ENCODE measurements around the gene TLCD1. TPM values are rescaled to one million over a fixed set of nuclear protein-coding genes. Genes with fewer than 3 reads are reported as not detected.

Gene TLCD1, protein sequence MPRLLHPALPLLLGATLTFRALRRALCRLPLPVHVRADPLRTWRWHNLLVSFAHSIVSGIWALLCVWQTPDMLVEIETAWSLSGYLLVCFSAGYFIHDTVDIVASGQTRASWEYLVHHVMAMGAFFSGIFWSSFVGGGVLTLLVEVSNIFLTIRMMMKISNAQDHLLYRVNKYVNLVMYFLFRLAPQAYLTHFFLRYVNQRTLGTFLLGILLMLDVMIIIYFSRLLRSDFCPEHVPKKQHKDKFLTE
- total RNA-seq, result 10.4 and 10.8 TPM in 2 replicates

DNA sequence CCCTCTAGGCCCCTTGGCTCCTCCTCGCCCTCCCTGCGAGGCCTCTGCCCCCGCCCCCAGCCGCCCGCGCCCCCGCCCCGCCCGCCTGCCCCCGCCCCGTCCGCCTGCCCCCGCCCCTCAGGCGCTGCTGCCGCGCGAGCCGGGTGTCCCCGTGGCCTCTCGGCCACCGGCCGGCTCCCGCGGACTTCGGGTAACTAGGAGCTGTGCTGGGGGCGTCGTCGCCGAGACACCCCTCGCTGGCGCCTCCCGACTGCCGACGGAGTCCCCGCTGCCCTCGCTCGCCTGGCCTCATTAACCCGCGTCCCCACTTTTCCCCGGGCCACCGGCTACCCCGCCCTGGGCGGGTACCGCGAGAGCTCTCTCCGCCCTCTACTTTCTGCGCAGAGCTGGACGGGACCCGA is at the start of gene TLCD1:
TSS of gene TLCD1 (minus strand) at position 8 of the 401 bp plus-strand sequence. CDS start 136 bp downstream, outside the sequence.

DNA sequence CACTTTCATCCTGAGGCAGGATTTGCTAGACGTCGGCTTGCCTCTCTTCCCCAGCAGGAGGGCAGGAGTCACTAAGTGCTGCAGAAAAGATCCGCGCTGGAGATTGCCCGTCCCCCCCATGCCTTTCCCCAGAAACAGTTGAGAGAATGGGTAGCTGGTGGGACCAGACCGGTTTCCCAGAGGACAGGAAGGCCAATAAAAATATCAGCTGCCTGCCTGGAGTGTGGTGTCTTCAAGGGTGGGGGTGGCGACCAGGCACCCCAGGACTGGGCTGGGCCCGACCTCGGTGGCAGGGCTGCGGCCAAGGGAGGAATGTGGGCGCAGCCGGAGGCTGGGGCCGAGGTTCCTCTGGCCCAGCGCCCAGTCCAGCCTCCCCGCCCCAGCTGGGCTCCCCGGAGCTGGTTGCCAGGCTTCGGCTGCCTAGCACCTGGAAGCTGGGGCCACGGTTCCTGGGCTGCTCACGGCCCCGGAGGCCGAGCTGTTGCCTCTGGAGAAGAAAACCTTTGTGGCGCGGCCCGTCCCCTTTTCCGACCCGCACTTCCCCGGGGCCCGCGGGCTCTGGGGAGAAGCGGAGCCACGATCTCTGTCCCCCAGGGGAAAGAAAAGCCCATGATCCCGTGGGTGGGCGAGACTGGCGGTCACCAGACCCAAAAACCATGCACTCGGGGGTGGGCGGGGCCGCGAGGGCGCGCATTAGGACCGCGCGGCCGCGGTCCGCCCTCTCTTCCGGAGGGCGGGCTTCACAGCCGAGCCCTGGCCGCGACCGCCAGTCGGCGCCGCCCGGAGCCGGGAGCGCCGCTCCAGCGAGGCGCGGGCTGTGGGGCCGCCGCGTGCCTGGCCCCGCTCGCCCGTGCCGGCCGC is 17.4 kb upstream of the TLCD1 start, which contains the start of gene TRAF4:
TSS of gene TRAF4 (plus strand) at position 769 of the 861 bp plus-strand sequence. CDS start 102 bp downstream, outside the sequence.

DNA sequence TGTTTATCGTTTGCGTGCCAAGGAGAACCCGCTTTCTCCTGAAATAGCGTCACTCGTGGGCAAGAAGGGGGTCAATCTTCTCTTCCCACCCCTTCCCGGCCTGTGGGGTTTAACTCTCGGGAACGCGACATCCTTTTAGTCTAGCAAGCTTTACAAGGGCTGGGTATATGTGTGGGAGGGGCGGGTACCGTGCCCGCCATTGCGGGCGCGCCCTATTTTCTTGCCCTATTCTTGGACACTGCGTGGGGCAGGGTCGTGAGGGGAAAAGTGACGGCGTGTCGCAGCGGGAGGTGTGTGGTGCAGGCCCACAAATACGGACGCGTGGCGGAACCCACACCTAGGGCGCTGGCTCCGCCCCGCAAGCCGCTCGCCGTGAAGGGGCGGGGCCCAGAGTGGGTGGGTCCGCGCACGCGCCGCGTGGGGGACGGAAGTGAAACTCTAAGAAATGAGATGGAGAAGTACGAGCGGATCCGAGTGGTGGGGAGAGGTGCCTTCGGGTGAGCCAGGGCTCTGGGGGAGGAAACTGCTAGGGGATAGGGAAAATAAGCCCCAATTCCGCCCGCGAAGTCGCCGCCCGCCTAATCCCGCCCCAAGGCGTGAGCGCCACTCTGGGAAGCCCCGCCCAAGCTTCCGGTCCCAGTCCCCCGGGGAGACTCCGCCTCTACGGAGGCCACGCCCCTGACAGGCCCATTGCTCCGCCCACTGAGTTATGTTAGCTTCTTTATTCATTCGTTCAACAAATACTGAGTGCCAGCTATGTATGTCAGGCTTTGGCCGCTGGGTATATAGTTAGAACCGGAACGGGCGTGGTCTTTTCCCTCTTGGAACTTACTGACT is 2.5 kb upstream of the TLCD1 start, which contains the start of gene NEK8:
TSS of gene NEK8 (plus strand) at position 425 of the 837 bp plus-strand sequence. CDS start at position 451, 26 bp downstream.

DNA sequence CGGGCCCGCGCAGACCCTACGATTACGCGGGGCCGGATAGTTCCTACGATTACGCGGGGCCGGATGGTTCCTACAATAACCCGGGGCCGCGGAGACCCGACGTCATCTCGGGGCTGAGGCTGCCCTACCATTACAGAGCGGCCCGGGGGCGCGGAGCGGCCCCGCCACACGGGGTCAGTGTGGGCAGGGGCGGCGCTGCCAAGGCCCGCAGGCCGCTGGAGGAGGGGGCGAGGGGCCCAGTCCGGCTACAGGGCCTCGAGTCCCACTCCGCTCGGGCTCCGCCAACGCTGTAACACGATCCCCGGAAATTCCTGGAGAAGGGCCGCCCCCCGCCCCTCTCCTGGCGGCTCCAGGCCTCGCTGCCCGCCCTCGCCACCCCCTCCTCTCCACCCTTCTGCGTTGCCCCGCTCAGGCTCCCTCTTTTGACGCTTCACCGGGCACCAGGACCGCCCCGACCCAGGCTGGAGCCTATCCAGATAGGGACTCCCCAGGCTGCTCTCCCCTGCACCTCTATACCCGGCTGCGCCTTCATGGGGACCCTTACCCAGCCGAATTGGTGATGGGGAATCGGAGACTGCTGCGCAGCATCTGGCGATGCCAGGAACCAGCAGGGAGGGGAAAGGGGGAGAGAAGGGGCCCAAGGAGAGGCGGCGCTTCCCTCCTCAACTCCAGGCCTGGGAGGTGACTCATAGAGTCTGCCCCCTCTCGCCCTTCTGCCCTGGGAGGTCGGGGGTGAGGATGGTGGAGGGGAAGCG is 8.3 kb downstream of the TLCD1 start, which contains the start of gene RAB34:
TSS of gene RAB34 (minus strand) at position 291 of the 755 bp plus-strand sequence. CDS start 602 bp downstream, outside the sequence.

DNA sequence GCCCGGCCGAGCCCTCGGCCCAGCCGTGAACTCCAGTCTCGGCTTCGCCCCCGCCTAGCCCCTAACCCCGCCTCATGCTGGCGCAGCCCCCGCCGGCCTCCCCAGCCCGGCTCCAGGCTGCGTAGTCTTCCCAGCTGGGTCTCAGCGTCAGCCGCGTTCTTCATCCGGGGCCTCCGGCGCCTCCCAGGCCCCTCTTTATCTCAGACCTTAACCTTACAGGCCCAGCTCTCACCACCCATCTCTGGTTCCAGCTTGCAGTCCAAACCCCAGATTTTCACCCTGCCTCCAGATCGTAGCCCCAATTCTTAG is 14.4 kb downstream of the TLCD1 start, which contains the start of gene PROCA1:
TSS of gene PROCA1 (minus strand) at position 166 of the 309 bp plus-strand sequence. CDS start 228 bp downstream, outside the sequence.

Other genes with a start within 250 kb of the TLCD1 start
- gene FOXN1, start 219.9 kb downstream of the TLCD1 start, total RNA-seq, result not detected in 2 replicates
- 31.1 and 37.2 TPM in 2 replicates for gene UNC119, start 173.6 kb downstream of the TLCD1 start, total RNA-seq
- 57.8 and 64.9 TPM in 2 replicates for gene PIGS, start 154.7 kb downstream of the TLCD1 start, total RNA-seq
- gene ALDOC, start 149.3 kb downstream of the TLCD1 start, total RNA-seq, result 102 and 110 TPM in 2 replicates
- gene SPAG5, start 127.2 kb downstream of the TLCD1 start, total RNA-seq, result 43.2 and 48.1 TPM in 2 replicates
- 0.35 and 0.58 TPM in 2 replicates for gene RSKR, start 112.0 kb downstream of the TLCD1 start, total RNA-seq
- 88.2 and 114 TPM in 2 replicates for gene BLTP2, start 81.1 kb downstream of the TLCD1 start, total RNA-seq
- 49.6 and 55.3 TPM in 2 replicates for gene SDF2, start 64.3 kb downstream of the TLCD1 start, total RNA-seq
- gene SUPT6H, start 64.0 kb downstream of the TLCD1 start, total RNA-seq, result 19.6 and 24.1 TPM in 2 replicates
- gene PROCA1, start 14.3 kb downstream of the TLCD1 start, total RNA-seq, result 0.18 and 2.3 TPM in 2 replicates
- gene RAB34, start 8.4 kb downstream of the TLCD1 start, total RNA-seq, result 403 and 461 TPM in 2 replicates
- gene RPL23A, start 6.2 kb downstream of the TLCD1 start, total RNA-seq, result 511 and 592 TPM in 2 replicates
- gene NEK8, start 2.6 kb upstream of the TLCD1 start, total RNA-seq, result 2.1 and 34.3 TPM in 2 replicates
- 28.2 and 38.3 TPM in 2 replicates for gene TRAF4, start 17.8 kb upstream of the TLCD1 start, total RNA-seq
- gene FAM222B, start 116.6 kb upstream of the TLCD1 start, total RNA-seq, result 4.8 and 6.6 TPM in 2 replicates
- 56.0 and 102 TPM in 2 replicates for gene ERAL1, start 128.8 kb upstream of the TLCD1 start, total RNA-seq
- 60.4 and 66.9 TPM in 2 replicates for gene FLOT2, start 171.5 kb upstream of the TLCD1 start, total RNA-seq
- 2.6 and 3.7 TPM in 2 replicates for gene DHRS13, start 176.8 kb upstream of the TLCD1 start, total RNA-seq
- gene PHF12, start 225.3 kb upstream of the TLCD1 start, total RNA-seq, result 14.0 and 17.0 TPM in 2 replicates

All from myometrial cell (primary cell).